SW480 (cell line): ENCODE measurements around the gene PGGT1B.

ENCODE experiments used
- DNase-seq: peaks from one replicate; pipeline ENCODE4 v3.0.0-alpha.2; 2016; ENCODE audit warnings: low spot score

PGGT1B gene

GRCh38 chr5:115262321-115263077 is at the start of gene PGGT1B:
Gene PGGT1B, minus strand, starts transcription at chr5:115262877. Its CDS starts 26 bp downstream, at chr5:115262851.
- DNase-seq = peak; percentile 78

- peak; percentile 67 for DNase-seq
Measured at GRCh38 chr5:115309751-115310370, 47.2 kb upstream of the PGGT1B start.

- no peak for DNase-seq
Measured at GRCh38 chr5:115308815-115309214, 46.1 kb upstream of the PGGT1B start.

GRCh38 chr5:115306011-115306536 is 43.4 kb upstream of the PGGT1B start:
- DNase-seq = no peak

GRCh38 chr5:115304496-115304895 is 41.8 kb upstream of the PGGT1B start:
- DNase-seq = no peak

- no peak for DNase-seq
Measured at GRCh38 chr5:115298811-115299210, 36.1 kb upstream of the PGGT1B start.

- no peak for DNase-seq
Measured at GRCh38 chr5:115297031-115297430, 34.4 kb upstream of the PGGT1B start.

GRCh38 chr5:115296124-115297022 is 33.7 kb upstream of the PGGT1B start, which contains the start of gene CCDC112:
Gene CCDC112, minus strand, starts transcription at chr5:115296654. Its CDS starts 111 bp downstream, at chr5:115296543.
- DNase-seq = peak; percentile 87

DNA sequence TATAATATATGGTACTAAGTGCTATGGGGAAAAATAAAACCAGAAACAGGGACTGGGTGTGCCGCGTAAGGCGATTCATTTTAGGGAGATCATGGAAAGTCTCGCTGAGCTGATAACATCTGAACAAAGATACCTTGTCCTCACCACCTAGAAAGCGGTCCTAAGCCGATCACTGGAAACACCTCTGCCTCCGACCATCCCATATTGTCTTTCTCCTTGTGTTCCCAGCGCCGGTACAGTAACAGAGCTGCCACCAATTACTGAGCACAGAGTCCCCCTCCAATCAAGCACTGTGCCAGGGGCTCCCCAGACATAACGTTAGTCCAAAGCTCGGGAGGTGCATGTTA is 33.1 kb upstream of the PGGT1B start:
- DNase-seq = peak; percentile 63

GRCh38 chr5:115291397-115291796 is 28.7 kb upstream of the PGGT1B start:
- no peak for DNase-seq

- DNase-seq = no peak
Measured at GRCh38 chr5:115289104-115289503, 26.4 kb upstream of the PGGT1B start.

DNA sequence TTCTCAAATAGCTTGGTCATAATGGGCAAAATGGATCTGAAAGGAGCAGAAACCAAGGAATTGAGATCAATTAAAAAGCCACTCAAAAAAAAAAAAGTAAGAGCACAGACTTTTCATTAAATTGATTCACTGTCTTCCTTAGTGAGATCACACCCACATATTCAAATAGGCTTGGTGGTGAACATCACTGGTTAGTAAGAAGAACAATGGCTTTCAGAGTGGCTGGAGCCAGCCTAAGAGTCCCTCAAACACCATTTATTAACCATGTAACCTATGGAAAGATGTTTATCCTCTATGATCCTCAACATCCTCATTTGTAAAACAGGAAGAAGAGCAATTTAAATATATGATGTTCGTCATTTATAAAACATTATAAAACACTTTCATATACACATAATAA is 21.3 kb upstream of the PGGT1B start:
- DNase-seq = no peak

DNA sequence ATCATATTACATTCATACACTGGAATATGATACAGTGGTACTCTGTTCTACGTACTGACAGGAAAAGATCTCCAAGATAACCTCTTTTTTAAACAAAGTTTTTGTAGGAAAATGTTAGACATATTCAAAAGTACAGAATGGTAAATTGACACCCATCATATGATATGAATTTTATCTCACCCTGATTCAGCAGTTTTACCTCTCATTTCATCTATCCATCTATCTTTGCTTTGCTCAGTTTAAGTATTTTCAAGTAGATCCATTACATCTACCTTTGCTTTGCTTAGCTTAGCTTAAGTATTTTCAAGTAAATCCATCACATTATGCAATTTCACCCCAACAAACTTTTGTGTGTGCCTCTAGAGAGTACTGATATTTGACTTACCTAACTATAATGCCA is 19.5 kb upstream of the PGGT1B start:
- no peak for DNase-seq

- DNase-seq = no peak
Measured at GRCh38 chr5:115274584-115274983, 11.9 kb upstream of the PGGT1B start.

- no peak for DNase-seq
Measured at GRCh38 chr5:115272297-115272958, 9.8 kb upstream of the PGGT1B start.

GRCh38 chr5:115271295-115272050 is 8.8 kb upstream of the PGGT1B start:
- DNase-seq = no peak

DNA sequence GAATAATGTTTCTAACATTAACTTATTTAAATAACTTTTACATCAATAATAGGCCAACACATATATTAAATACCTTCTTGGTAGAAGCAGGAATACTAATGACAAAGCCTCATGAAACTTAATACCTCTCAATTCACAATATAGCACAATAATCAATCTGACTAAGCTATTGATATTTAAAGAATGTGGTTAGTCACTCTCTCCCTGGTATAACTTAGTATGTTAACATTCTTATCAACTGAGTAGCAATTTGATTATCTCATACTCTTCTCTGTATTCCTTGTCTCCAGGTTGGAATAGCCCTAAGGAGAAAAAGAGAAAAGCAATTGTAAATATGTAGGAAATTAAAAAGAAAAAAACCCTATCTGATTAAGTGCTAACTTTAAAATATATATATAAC is 4.9 kb upstream of the PGGT1B start:
- no peak for DNase-seq

DNA sequence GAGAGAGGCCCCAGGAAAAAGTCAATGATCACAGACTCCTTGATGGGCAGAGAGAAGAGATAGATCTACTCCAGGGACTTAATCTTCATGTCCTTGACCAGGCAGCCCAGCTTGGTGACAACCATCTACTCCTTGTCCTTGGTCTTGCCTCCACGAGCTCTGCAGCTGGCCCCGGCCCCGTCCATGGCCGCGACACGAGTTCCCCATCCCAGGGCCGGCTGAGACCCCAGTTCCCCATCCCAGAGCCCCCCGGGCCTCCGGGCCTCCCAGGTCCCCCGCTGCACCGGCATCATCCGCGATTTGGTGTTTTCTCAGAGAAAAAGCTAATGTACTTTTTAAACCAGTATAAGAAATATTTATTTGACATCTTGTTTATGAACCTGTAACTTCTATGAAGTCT is 2.5 kb upstream of the PGGT1B start:
- DNase-seq = no peak

DNA sequence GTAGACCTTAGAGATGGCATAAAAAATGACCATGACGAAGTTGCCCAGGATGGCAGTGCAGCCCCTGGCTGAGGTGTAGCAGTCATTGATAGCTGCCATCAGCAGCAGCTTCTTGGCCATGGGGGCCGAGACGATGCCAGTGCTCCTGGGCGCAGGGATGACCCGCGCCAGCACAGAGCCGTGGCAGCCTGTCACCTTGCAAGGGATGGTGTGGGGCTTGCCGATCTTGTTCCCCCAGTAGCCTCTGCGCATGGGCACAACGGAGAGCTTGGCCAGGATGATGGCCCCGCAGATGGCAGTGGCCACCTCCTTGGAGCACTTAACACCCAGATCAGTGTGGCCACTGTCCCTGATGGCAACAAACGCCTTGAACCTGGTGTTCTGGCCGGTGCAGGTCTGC is 2.1 kb upstream of the PGGT1B start:
- no peak for DNase-seq

DNA sequence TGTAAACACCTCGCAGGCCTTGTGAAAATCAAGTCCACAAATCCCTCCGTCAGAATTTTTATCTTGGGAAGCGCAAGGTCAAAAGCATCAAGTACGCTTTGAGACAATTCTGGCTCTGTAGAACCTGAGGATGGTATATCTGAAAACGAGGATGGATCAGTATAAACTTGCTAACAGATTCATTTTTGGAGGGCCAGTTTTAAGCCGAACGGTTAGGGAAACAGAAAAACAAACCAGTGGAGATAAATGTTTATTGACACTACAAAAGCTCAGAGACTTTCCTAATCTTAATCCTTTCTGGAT is 352 bp upstream of the PGGT1B start:
- DNase-seq = no peak

DNA sequence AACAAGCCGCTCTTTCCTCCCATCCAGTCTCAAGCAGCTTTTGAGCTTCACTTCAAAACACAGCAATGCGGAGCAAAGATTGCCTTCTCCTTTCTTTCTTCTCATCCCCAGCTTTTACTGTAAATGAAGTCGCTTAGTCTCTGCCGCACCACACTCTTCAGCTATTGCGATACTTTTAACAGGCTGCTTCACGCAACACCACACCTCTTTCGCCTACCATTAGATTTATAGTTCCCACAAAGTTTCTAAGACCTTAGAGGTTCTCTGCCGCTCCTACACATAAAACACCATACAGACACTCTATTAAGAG is 711 bp downstream of the PGGT1B start:
- DNase-seq = peak; percentile 26

GRCh38 chr5:115260248-115260647 is 2.4 kb downstream of the PGGT1B start:
- no peak for DNase-seq
